SH-SY5Y (cell line): ENCODE measurements around the gene UTP4.

Experiments used
- GATA2 ChIP-seq: IDR thresholded peaks from 2 replicates; pipeline ENCODE4 v1.6.1; 2011; ENCODE audit warnings: mild to moderate bottlenecking, low read depth, low read length
- GATA3 ChIP-seq: IDR thresholded peaks from 2 replicates; pipeline ENCODE4 v1.6.1; 2011; ENCODE audit warnings: low read depth, mild to moderate bottlenecking, low read length, moderate library complexity

The UTP4 gene

DNA sequence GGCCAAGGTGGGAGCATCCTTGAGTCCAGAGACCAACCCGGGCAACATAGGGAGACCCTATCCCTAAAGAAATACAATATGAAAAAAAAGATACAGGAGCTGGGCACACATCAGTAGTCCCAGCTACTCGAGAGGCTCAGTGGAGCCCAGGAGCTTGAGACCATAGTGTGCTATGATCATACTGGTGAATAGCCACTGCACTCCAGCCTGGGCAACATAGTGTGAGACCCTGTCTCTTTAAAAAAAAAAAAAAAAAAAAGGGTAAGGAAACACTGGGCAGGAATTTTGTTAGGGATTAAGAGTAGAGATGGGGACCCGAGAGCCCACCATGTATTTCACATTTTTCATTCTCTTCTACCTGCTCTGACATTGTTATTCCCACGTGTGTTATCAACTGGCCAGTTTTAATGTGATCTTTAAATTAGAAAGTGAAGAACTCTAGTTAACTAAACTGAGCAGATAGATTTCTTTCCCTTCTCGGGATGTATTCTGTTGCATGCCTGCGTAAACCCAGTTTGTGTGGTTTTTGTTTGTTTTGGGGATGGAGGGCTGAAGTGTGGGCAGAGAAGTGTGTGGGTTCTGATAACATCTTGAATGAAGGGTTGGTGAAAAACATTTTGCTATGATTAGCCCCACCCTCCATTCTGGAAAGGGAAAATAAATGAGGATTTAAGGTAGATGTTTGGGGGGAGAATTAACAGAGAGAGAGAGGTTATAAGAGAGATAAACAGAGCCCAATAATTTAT, 37.3 kb downstream of the UTP4 start:
- TF ChIP-seq GATA3 (no peak), GATA2 (no peak)

DNA sequence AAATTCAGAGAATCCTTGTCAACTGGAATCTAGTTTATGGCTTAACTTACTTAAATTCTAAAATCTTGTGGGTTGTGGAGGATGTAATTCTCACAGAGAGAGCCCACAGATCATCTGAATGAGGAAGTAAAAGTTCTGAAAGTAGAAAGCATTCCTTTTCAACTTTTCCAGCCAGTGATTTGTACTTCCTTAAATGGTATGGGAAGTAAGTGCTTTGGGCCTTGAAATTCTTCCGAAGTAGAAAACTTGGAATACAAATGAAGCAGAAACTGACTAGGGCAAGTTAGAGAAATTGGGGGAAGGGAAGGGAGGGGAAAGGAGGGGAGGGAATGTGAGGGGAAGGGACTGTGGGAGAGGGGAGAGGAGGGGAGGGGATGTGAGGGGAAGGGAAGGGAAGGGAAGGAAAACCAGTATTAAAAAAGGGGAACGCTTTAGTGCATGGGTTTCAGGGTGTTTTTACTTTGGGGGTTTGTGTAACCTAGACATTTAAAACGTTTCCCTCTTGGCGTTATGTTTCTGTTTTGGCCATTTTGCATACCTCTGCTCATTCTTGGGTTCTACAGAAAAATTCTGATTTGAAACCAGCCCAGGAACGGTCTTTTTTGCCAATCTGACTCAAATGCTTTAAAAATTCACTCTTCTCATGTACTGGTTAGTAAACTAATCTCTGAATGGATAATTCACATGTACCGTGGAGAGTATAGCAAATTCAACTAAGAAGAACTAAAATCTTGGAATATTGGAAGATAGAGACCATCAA, 39.1 kb downstream of the UTP4 start:
- TF ChIP-seq GATA3 (no peak), GATA2 (no peak)

DNA sequence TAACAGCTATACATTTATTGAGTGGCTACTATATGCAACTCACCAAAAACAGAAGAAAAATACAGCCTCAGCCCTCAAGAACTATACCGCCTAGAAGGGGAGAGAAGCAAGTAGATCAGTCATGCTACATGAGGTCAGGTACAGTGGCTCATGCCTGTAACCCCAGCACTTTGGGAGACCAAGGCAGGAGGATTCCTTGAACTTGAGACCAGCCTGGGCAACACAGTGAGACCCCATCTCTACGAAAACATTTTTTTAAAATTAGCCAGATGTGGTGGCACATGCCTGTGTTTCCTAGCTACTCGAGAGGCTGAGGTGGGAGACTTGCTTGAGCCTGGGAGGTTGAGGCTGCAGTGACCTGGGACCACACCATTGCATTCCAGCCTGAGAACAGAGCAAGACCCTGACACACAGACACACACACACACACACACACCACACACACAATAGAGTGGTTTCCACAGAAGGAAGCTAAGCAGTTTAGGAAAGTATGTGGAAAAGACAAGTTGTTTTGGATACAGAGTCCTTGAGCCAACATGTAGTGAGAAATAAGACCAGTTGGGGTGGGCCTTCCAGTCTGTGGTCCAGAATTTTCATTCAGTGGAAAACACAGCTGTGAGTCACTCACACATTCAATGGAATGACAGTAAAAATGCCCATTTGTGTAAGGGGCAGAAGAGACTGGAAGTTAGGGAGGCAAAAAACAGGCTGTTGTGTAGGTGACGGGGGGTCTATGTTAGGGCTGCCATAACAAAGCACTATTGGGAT, 43.8 kb downstream of the UTP4 start:
- TF ChIP-seq GATA2: no peak
- no peak for TF ChIP-seq GATA3

DNA sequence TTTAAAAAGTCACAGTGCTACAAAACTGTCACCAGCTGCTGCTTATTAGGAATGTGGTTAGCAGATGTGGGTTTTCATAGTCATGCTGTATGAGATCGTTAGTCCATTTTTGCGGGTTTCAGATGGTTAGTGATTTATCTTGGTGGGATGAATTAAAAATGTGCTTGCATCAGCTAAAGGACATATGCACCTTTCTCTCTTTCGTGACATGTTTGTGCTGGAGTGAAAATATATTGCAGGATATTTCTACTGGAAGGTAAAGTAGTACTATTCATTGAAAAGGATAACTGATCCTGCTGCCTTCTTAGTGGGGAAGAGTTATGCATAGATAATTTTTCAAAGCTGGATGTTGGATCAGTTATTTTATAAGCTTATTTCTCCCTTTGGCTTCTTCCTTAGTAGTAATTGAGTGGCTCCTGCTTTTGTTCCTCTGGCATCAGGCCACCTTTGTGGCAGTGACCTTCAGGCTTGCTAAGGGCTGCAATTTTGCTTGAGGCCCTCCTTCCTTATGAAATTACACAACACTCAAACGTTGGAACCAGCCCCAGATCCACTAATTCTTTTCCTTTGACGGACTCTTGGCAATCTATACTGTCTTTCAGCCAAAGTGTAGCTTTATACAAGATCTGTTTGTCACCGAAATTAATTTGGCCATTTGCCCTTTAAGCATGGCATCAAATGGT, 47.0 kb downstream of the UTP4 start:
- TF ChIP-seq GATA2: no peak
- no peak for TF ChIP-seq GATA3

DNA sequence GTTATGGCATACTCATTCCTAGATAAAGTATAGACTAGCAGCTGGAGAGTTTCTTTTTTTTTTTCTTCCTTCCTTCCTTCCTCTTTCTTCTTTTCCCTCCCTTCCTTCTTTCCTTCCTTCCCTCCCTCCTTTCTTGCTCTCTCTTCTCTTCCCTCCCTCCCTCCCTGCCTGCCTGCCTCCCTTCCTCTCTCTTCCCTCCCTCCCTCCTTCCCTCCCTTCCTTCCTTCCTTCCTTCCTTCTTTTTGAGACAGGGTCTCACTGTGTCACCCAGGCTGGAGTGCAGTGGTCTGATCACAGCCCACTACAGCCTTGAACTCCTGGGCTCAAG, 47.5 kb downstream of the UTP4 start:
- TF ChIP-seq GATA3 (no peak), GATA2 (no peak)

DNA sequence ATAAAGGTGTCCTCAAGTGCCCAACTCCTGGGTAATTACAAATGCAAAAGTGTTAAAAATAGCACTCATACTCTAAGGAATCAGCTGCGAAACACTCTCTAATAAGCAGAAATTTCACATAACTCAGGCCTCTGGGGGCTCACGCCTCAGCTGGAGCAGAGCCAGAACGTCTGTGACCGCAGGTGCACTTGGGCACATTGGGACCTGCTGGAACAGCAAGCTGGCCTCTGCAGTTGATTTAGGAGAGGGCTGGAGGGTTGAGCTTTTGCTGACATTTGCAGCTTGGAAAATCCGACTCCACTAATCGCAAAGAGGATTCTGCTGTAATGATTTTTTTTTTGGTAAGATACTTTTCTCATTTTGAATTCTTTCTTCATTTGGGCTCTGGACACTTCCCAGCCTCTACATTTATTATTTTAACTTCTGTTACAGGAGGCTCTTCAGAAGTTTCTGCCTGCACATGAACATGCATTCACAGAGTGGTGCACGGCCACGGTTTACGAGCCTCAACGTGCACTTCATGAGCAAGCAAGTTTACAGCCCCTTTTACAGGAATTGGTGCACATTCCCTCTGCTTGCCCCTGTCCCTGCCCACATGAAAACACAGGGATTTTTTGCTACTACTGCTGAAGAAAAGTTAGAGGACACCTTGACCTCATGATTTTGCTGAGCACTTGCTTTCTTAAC, 50.4 kb downstream of the UTP4 start:
- TF ChIP-seq GATA2: no peak
- TF ChIP-seq GATA3: no peak

DNA sequence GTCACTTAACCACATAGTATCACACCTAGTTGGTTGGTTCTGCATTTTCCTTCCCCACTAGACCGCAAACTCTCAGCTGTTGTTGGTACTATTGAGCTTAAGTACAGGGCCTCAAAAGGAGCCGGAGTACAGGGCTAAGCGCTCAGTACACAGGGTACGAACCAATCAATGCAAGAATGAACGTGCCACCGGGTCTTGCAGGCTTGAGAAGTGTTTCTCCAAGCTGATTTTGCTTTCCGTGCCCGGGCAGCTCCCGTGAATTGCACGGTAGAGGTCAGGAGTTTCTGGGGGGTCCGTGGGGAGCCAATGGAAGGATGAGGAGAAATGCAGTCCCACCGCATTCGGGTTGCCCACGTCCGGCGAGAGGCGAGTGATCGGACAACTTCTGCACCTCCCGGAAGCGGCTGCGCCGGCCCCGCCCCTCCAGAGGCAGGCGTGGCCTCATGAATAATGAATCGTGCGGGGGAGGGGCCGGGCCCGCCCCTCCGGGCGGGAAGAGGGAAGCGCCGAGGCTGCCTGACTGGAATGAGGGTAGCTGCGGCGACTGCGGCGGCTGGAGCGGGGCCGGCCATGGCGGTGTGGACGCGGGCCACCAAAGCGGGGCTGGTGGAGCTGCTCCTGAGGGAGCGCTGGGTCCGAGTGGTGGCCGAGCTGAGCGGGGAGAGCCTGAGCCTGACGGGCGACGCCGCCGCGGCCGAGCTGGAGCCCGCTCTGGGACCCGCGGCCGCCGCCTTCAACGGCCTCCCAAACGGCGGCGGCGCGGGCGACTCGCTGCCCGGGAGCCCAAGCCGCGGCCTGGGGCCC, 54.4 kb downstream of the UTP4 start, which contains the start of gene SNTB2:
Gene SNTB2, plus strand, starts transcription at position 523 of the 804 bp plus-strand sequence. Its CDS starts 3 bp downstream, at position 526.
- TF ChIP-seq GATA2: no peak
- TF ChIP-seq GATA3: no peak

DNA sequence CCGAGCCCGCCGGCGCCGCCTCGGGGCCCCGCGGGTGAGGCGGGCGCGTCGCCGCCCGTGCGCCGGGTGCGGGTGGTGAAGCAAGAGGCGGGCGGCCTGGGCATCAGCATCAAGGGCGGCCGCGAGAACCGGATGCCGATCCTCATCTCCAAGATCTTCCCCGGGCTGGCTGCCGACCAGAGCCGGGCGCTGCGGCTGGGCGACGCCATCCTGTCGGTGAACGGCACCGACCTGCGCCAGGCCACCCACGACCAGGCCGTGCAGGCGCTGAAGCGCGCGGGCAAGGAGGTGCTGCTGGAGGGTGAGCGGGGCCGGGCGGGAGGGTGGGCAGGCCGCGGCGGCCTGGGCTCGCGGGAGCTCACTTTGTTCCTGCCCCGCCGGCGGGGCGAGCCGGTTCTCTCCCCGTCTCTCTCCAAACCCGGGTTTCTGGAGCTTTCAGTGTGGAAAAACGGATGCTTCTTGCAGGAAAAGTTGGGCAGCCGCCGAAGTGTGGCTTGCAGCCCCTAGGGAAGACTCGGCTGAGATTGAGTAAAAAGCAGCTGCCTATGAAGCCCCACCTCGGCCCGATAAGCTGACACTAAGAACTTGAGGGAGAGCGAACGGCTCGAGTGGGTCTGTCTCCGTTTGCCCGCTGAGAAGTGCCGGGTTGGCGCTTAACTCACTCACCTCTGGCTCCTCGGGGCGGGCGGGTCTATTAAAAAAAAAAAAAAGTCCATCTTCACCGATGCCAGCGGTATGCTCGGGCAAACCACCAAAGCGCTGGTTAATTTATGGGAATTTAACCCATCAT, 55.2 kb downstream of the UTP4 start:
- TF ChIP-seq GATA2 (peak; percentile 64), GATA3 (no peak)

DNA sequence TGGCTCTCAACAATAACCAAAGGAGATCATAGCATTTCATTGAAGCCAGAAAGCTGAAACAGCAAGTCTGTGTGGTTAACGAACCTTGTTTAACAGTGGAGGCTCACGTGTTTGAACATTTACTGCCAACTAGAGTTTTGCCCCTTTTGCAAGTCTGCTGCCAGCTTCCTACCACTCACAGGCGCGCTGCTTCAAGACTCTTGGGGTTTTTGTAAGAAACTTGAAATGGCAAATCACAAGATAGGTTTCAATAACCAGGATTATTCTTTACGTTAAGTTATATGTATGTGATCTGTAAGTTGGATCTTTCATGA, 55.7 kb downstream of the UTP4 start:
- no peak for TF ChIP-seq GATA3

DNA sequence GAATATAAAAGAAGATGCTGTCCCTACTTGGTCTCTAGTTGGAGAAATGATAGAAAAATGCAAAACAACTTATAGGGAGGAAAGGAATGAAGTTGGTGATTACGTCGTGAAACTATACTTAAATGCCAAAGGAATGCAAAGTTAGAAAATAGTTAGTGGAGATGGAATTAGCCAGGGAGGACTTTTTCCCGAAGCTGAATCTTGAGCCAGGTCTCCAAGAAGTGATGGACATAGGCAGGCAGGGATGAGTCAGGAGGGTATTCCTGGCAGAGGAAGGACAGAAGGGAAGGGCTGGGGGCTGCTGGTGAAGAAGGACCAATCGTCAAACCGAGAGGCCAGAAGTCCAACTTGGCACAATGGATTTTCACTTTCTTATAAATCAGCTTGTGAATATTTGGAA, 56.3 kb downstream of the UTP4 start:
- no peak for TF ChIP-seq GATA3
- no peak for TF ChIP-seq GATA2

DNA sequence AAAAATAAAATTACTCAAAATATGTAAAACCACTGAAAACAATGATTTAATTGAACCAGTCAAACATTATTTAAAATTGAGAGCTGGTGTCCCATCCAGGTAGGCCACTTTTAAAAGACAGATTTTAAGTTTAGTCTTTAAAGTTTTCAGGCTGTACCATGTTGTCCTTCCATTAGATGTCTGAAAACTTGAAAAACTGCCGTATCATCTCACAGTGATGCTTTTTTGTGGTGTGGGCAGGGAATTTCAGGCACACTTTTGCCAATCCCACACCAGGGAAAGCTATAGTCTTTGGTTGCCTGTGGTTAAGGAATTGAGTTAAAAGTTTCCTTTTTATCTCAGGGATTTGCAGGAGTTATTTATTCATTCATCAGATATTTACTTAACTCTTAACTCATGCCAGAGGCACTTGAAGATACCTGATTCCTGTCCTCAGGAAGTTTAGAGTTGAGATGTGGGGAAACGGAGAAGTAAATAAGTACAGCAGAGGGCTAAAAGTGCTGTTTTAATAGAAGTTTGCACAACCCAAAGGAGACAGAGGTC, 57.7 kb downstream of the UTP4 start:
- TF ChIP-seq GATA2: no peak
- TF ChIP-seq GATA3: no peak

DNA sequence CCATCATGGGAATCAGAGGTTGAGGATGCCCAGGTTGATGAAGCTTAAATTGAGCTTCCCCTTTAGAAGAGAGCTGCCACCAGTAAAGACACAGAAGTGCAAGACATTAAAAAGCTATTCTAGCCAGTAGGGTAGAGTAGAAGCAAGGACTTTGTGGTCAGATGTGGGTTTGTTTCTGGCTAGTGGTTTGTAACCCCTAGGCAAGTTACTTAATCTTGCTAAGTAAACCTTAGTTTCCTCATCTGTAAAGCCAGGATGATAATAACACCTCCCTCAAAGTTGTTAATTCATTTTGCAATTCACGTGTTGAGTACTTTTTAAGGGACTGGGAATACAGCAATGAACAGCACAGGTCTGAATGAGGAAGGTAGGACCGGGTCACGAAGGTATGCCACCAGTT, 58.1 kb downstream of the UTP4 start:
- TF ChIP-seq GATA2 (no peak), GATA3 (no peak)

DNA sequence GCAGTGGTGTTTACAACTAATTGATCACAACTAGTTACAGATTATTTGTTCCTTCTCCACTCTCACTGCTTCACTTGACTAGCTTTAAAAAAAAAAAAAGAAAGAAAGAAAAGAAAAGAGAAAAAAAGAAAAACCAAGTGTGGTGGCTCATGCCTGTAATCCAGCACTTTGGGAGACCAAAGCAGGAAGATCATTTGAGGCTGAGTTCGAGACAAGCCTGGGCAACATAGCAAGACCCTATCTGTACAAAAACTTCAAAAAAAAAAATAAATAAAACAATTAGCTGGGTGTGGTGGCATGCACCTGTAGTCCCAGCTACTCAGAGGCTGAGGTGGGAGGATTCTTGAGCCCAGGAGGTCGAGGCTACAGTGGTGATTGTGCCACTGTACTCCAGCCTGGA, 58.7 kb downstream of the UTP4 start:
- TF ChIP-seq GATA3 (no peak), GATA2 (no peak)
